Astrocyte (in vitro differentiated cells and primary cell): ENCODE results near the gene TMEM184C. TPM values are rescaled to one million over a fixed set of nuclear protein-coding genes. Genes with fewer than 3 reads are reported as not detected.

Source experiments
- DNase-seq: peaks from one replicate; pipeline ENCODE4 v3.0.0-alpha.2; 2010; ENCODE audit warnings: low read depth
- FAIRE-seq: peaks from 2 replicates; lab custom pipeline; 2011; peaks lifted over from hg19 to GRCh38; lab: Jason Lieb, UNC
- H2AFZ ChIP-seq: 2 replicates; pipeline ENCODE4 v1.6.0; 2012; ENCODE audit warnings: low read depth, low read length, inconsistent platforms
- H3K27ac ChIP-seq: 2 replicates; pipeline ENCODE4 v1.5.1; 2011; ENCODE audit warnings: low read depth, low read length, inconsistent platforms
- H3K27me3 ChIP-seq: 2 replicates; pipeline ENCODE4 v1.6.0; 2011; ENCODE audit warnings: low read length, inconsistent platforms; ENCODE audit not compliant: insufficient read depth
- H3K36me3 ChIP-seq: 2 replicates; pipeline ENCODE4 v1.5.1; 2011; ENCODE audit warnings: low read length, inconsistent platforms; ENCODE audit not compliant: insufficient read depth
- H3K4me1 ChIP-seq: 2 replicates; pipeline ENCODE4 v1.5.1; 2011; ENCODE audit warnings: low read length, inconsistent platforms; ENCODE audit not compliant: insufficient read depth
- H3K4me2 ChIP-seq: 2 replicates; pipeline ENCODE4 v1.6.0; 2012; ENCODE audit warnings: low read length, inconsistent platforms
- H3K4me3 ChIP-seq: 2 replicates; pipeline ENCODE4 v1.5.1; 2011; ENCODE audit warnings: low read depth, mild to moderate bottlenecking, low read length, inconsistent platforms; ENCODE audit not compliant: insufficient read depth
- H3K79me2 ChIP-seq: 2 replicates; pipeline ENCODE4 v1.6.0; 2012; ENCODE audit warnings: mild to moderate bottlenecking, low read length, inconsistent platforms; ENCODE audit not compliant: insufficient read depth
- H3K9ac ChIP-seq: 2 replicates; pipeline ENCODE4 v1.6.0; 2012; ENCODE audit warnings: mild to moderate bottlenecking, low read length, inconsistent platforms
- H3K9me3 ChIP-seq: 2 replicates; pipeline ENCODE4 v1.5.1; 2012; ENCODE audit warnings: low read depth, mild to moderate bottlenecking, low read length, inconsistent platforms; ENCODE audit not compliant: insufficient read depth
- H4K20me1 ChIP-seq: 2 replicates; pipeline ENCODE4 v1.6.0; 2012; ENCODE audit warnings: low read length, inconsistent platforms; ENCODE audit not compliant: insufficient read depth
- H3K27ac Mint-ChIP-seq: one replicate; pipeline ENCODE4 v1.8.0; 2021; ENCODE audit warnings: mild to moderate bottlenecking, mixed read lengths; ENCODE audit not compliant: unreplicated experiment
- H3K27me3 Mint-ChIP-seq: one replicate; pipeline ENCODE4 v1.8.0; 2021; ENCODE audit warnings: low read depth, mixed read lengths; ENCODE audit not compliant: unreplicated experiment
- H3K36me3 Mint-ChIP-seq: one replicate; pipeline ENCODE4 v1.8.0; 2021; ENCODE audit warnings: low read depth, mixed read lengths; ENCODE audit not compliant: unreplicated experiment
- H3K4me1 Mint-ChIP-seq: one replicate; pipeline ENCODE4 v1.8.0; 2021; ENCODE audit warnings: low read depth, mixed read lengths; ENCODE audit not compliant: unreplicated experiment
- H3K4me3 Mint-ChIP-seq: one replicate; pipeline ENCODE4 v1.8.0; 2021; ENCODE audit warnings: mild to moderate bottlenecking, moderate library complexity, mixed read lengths; ENCODE audit not compliant: unreplicated experiment
- H3K9me3 Mint-ChIP-seq: one replicate; pipeline ENCODE4 v1.8.0; 2021; ENCODE audit warnings: mild to moderate bottlenecking, mixed read lengths; ENCODE audit not compliant: unreplicated experiment
- EZH2 ChIP-seq: IDR thresholded peaks from 2 replicates; pipeline ENCODE4 v1.6.1; 2012; ENCODE audit warnings: mild to moderate bottlenecking, low read length, inconsistent platforms; ENCODE audit not compliant: insufficient read depth
- total RNA-seq: library from RNA; stranded (reverse); gene quantifications from 2 replicates; pipeline ENCODE4 v1.2.1, GENCODE V29; 2021
- TF ChIP-seq, protein P1 (sequence below): IDR thresholded peaks from 2 replicates; pipeline ENCODE4 v1.5.1; 2011; ENCODE audit warnings: low read depth, mild to moderate bottlenecking, inconsistent platforms, low read length, moderate library complexity; ENCODE audit not compliant: insufficient read depth

The TMEM184C gene
- total RNA-seq, 1 donor from 2014 or later, result 42.3 TPM

DNA sequence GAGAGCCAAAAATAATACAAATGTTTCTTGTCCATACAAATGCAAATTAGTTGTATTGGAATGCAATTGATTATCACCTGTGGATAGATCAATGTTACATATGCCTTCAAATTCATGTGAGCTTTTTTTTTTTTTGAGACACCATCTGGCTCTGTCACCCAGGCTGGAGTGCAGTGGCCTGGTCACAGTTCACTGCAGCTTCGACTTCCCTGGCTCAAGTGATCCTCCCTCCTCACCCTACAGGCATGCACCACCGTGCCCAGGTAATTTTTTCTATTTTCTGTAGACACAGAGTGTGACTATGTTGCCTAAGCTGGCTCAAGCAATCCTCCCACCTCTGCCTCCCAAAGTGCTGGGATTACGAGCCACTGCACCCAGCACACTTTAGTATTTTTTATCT, 38.6 kb upstream of the TMEM184C start:
- H3K9me3 ChIP-seq, result no peaks in the 10 kb centered on the region
- Mint-ChIP-seq H3K27me3 (no peaks in the 10 kb centered on the region), H3K9me3 (no peaks in the 10 kb centered on the region), H3K36me3 (no peaks in the 10 kb centered on the region), H3K4me3 (no peak overlapping the region), H3K4me1 (peaks cover 9% of the 10 kb centered on the region), H3K27ac (no peak overlapping the region)
- no peaks in the 10 kb centered on the region for H3K79me2 ChIP-seq
- no peak overlapping the region for H3K4me2 ChIP-seq
- H4K20me1 ChIP-seq, result no peaks in the 10 kb centered on the region
- no peaks in the 10 kb centered on the region for H3K36me3 ChIP-seq
- peak overlapping the region; percentile 60 for H3K27ac ChIP-seq
- FAIRE-seq (no peak), DNase-seq (no peak)
- TF ChIP-seq, protein P1, sequence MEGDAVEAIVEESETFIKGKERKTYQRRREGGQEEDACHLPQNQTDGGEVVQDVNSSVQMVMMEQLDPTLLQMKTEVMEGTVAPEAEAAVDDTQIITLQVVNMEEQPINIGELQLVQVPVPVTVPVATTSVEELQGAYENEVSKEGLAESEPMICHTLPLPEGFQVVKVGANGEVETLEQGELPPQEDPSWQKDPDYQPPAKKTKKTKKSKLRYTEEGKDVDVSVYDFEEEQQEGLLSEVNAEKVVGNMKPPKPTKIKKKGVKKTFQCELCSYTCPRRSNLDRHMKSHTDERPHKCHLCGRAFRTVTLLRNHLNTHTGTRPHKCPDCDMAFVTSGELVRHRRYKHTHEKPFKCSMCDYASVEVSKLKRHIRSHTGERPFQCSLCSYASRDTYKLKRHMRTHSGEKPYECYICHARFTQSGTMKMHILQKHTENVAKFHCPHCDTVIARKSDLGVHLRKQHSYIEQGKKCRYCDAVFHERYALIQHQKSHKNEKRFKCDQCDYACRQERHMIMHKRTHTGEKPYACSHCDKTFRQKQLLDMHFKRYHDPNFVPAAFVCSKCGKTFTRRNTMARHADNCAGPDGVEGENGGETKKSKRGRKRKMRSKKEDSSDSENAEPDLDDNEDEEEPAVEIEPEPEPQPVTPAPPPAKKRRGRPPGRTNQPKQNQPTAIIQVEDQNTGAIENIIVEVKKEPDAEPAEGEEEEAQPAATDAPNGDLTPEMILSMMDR, result no peak
- TF ChIP-seq EZH2, result no peak
- peaks cover 15% of the 10 kb centered on the region for H3K4me1 ChIP-seq
- H3K9ac ChIP-seq, result no peak overlapping the region
- no peaks in the 10 kb centered on the region for H3K27me3 ChIP-seq
- no peak overlapping the region for H3K4me3 ChIP-seq
- no peak overlapping the region for H2AFZ ChIP-seq

DNA sequence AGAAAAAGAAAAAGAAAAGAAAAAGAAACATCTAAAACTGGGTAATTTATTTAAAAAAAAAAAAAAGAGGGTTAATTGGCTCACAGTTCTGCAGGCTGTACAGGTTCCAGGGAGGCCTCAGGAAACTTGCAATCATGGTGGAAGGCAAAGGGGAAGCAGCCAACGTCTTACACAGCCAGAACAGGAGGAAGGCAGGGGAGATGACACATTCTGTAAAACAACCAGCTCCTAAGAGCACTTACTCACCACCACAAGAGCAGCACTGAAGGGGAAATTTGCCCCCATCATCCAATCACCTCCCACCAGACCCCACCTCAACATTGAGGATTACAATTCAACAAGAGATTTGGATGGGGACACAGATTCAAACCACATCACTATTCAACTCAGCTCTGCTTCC, 36.8 kb upstream of the TMEM184C start:
- no peak overlapping the region for H3K4me3 ChIP-seq
- no peak overlapping the region for H3K4me2 ChIP-seq
- peak; percentile 58 for DNase-seq
- no peaks in the 10 kb centered on the region for H3K36me3 ChIP-seq
- no peaks in the 10 kb centered on the region for H3K79me2 ChIP-seq
- H3K4me1 ChIP-seq, result peaks cover 15% of the 10 kb centered on the region
- peaks cover 7% of the 10 kb centered on the region for H3K9me3 Mint-ChIP-seq
- H3K27ac ChIP-seq, result no peak overlapping the region
- no peak for FAIRE-seq
- peaks cover 14% of the 10 kb centered on the region for H3K4me1 Mint-ChIP-seq
- no peaks in the 10 kb centered on the region for H3K9me3 ChIP-seq
- no peak overlapping the region for H3K9ac ChIP-seq
- no peak overlapping the region for H3K27ac Mint-ChIP-seq
- H3K4me3 Mint-ChIP-seq, result no peak overlapping the region
- no peaks in the 10 kb centered on the region for H4K20me1 ChIP-seq
- H3K36me3 Mint-ChIP-seq, result no peaks in the 10 kb centered on the region
- TF ChIP-seq, protein P1, result no peak
- no peak for TF ChIP-seq EZH2
- H3K27me3 Mint-ChIP-seq, result no peaks in the 10 kb centered on the region
- H3K27me3 ChIP-seq, result no peaks in the 10 kb centered on the region
- H2AFZ ChIP-seq, result no peak overlapping the region

DNA sequence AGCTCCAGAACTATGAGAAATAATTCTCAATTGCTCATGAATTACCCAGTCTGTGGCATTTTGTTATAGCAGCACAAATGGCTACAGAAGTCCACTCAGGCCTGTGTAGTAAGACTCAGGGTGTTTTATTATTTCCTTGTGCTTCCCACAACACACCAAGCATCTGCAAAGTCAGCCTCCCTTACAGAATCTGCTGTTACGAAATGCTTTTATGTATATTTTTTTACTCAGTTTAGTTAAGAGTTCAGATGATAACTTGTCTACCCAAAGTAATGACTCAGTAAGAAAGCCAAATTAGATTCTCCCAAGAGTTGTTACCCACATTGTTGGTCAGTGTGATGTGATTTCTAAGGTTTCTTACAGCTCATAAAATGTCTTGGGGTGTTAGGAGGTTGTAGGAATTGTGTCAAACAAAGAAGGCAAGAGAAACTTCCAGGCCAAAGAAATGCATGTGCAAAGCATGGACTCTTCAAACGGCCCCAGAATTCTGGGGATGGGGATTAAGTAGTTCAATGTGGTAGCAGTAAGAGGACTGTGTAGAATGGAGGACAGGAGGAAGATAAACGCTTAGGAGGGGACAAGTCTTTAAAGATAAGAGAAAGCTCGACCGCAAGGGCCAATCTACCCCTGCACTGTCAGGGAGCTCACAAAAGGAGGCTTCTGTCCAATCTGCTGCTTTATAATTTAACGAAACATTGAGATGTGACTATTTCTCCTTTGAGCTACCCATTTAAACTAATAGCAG, 35.4 kb upstream of the TMEM184C start:
- Histone ChIP-seq H4K20me1 (no peaks in the 10 kb centered on the region), H3K79me2 (no peaks in the 10 kb centered on the region), H3K4me1 (peaks cover 15% of the 10 kb centered on the region), H3K4me3 (no peak overlapping the region), H3K4me2 (no peak overlapping the region), H3K9me3 (no peaks in the 10 kb centered on the region), H3K9ac (no peak overlapping the region), H3K36me3 (no peaks in the 10 kb centered on the region), H3K27ac (no peak overlapping the region), H2AFZ (no peak overlapping the region), H3K27me3 (no peaks in the 10 kb centered on the region)
- Mint-ChIP-seq H3K27ac (no peak overlapping the region), H3K36me3 (no peaks in the 10 kb centered on the region), H3K4me3 (no peak overlapping the region), H3K9me3 (peaks cover 10% of the 10 kb centered on the region), H3K4me1 (peaks cover 14% of the 10 kb centered on the region), H3K27me3 (no peaks in the 10 kb centered on the region)
- TF ChIP-seq, protein P1, result no peak
- no peak for TF ChIP-seq EZH2
- DNase-seq (peak; percentile 67), FAIRE-seq (no peak)
